HG03558 (cell line): ENCODE results near the gene PDRG1.

Experiments
- ATAC-seq: cut with Tn5 transposase; IDR thresholded peaks from one replicate; pipeline ENCODE4 v1.9.1; 2021; ENCODE audit warnings: moderate number of reproducible peaks; ENCODE audit not compliant: unreplicated experiment; ENCODE audit errors: extremely low read depth

Gene PDRG1

DNA sequence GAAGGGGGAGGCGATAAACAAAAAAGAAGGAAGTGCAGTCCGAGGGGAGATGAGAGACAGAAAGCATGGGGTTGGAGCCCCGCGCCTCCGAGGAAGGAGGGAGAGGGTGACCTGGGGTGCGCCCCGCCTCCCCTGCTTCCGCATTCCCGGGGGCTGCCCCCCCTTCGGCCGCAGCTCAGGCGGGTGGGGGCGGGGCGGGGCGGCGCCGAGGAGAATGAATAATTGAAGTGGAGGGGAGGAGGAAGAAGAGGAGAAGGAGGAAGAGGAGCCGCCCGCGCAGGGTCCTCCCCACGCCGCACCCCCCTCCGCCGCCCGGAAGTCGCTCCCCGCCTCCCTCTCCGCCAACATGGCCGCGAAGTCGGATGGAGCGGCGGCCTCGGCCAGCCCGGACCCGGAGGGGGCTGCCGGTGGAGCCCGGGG, 16.0 kb upstream of the PDRG1 start, which contains the start of gene XKR7:
Gene XKR7, plus strand, starts transcription at position 322 of the 420 bp plus-strand sequence. Its CDS starts 25 bp downstream, at position 347.
- ATAC-seq: no peak

DNA sequence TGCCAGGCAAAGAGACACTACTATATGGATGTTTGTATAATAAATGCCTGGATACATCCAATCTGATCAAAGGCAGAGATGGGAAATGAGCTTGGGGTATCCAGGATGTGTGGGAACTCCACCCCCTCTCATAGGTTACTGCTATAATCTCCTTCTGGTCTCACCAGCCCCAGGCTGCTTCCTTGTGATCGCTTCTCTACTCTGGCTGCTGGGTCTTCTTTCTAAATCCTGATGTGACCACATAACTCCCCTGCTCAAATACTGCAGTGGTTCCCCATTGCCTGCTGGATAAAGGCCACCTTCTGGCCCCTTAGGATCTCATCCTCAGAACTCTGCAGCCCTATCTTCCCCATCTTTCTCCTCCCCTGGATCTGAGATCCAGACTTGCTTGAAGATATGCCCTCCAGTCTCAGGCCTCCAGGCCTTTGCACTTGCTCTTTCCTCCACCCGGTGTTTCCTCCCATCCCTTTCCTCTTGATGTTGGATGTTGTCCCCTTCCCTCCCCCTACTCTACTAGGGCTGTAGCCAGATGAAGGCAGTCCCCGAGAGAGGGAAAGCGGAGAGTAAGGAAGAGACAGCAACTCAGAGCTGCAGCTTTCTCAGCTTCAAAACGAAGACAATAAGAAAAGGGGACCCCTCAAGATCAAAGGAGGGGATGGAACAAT, 15.3 kb upstream of the PDRG1 start:
- no peak for ATAC-seq

DNA sequence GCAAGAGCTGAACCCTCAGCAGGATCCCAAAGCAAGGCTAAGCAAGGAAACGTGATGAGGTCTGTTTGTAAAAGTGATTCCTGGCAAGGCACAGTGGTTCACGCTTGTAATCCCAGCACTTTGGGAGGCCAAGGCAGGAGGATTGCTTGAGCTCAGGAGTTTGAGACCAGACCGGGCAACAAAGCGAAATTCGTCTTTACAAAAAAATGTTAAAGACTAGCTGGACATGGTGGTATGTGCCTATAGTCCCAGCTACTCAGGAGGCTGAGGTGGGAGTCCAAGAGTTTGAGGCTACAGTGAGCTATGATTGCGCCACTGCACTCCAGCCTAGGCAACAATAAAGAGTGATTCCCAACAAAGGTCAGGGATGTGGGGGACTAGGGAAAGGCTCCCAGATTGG, 12.0 kb upstream of the PDRG1 start:
- ATAC-seq: no peak

DNA sequence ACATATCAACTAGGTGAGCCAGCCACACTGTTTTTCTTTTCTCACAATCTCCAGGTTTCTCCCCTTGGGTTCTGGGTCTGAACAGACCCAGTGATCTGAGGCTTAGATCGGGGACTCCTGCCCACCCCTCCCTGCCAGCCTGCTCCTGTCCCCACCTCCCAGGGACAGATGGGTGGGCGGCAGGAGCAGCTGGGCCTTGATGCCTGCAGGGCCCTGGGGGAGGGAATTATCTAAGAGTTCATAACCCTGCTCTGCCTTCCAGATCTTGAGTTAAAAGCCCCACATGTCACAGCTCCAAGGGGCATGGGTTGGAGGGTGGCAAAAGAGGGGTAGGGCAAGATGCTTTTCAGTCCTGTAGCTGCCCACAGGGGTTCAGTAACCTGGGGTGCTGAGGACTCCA, 10.9 kb upstream of the PDRG1 start:
- ATAC-seq: no peak

DNA sequence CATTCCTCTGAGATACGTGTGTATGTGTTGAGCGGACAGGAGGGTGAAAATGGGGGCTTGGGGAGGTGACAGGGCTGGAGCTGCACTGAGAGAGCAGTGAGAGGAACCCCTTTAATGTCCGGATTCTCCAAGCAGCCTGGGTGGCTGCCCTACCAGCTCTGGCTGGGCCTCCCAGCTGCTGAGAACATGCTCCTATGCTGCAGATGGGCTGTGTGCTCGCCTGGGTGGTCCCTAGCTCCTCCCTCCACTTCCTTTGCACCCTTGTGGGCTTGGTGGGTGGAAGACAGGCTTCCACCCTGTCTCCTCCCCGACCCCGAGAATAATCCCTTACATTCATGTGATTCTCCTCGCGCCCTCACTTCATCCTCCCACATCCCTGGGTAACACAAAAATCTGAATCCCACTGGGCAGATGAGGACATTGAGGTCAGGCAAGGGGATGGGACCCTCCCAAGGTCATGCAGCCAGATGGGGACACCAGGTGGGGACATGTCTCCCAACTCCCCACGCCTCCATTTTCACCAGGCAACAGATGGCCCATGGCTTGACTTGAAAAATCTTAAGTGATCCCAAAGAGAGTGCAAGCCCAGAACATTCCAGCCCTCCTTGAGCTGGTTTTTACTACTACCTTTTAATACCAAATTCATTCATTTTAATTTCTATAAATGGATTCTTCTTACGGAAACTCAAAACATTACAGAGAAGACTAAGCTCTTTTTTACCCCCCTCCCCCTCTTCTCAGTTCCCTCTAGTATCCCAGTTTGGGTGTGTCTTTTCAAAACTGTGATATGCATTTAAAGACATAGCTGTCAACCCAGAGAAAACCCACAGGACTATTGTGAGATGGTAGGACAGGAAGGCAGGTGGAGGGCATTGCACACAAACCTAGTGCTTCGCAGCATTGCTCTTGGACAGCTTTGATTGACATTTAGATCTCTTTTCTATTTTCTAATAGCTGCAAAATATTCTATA, 5.0 kb upstream of the PDRG1 start:
- no peak for ATAC-seq

DNA sequence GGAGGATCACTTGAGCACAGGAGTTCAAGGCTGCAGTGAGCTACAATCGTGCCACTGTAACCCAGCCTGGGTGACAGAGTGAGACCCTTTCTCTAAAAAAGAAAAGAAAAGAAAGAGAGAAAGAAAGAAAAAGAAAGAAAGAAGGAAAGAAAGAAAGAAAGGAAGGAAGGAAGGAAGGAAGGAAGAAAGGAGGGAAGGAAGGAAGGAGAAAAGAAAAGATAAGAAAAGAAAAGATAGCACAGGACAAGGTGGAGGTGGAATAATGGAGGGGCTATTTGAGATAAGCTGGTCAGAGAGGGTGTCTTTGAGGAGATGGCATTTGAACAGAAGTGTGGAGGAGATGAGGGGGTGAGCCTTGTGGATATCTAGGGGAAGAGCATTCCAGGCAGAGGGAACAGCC, 2.7 kb upstream of the PDRG1 start:
- ATAC-seq: no peak

DNA sequence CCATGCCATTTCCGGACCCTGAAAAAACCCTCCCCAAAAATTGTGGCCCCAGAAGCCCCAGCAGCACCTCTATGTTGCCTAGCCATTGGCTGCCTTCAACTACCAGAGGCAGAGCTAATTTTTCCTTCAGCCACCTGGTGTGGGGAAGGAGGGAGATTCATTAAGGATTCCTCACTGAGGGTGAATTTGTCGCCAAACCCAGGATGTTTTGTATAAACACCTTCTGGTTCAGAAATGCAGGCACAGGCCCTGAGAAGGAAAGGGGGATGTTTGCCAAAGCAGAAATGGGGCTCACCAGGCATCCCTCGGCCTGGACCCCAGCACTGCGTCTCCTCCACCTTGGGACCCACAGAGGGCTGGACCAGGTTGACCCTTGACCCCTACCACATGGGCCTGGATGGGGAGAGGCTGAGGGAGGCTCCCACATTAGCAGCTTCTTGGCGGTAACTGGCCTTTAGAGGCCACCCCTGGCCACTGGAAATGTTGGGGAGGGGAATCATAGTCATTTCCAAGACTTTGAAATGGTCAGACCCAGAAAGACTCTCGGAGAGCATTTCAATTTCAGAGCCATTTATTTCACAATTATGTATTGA, 1.8 kb upstream of the PDRG1 start:
- no peak for ATAC-seq

DNA sequence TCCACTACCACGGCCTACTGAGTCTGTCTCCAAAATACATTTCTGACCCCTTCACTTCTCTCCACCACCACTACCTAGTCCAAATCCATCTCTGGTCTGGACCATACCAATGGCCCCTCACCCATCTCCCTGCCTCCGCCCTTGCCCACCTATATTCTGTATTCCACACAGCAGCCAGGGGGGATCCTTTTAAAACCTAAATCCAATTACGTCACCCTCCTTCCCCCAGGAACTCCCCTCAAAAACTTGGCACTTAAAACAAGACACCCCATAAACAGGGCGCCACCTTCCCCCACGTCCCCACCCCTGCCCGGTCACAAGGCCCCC, 680 bp downstream of the PDRG1 start:
- no peak for ATAC-seq

DNA sequence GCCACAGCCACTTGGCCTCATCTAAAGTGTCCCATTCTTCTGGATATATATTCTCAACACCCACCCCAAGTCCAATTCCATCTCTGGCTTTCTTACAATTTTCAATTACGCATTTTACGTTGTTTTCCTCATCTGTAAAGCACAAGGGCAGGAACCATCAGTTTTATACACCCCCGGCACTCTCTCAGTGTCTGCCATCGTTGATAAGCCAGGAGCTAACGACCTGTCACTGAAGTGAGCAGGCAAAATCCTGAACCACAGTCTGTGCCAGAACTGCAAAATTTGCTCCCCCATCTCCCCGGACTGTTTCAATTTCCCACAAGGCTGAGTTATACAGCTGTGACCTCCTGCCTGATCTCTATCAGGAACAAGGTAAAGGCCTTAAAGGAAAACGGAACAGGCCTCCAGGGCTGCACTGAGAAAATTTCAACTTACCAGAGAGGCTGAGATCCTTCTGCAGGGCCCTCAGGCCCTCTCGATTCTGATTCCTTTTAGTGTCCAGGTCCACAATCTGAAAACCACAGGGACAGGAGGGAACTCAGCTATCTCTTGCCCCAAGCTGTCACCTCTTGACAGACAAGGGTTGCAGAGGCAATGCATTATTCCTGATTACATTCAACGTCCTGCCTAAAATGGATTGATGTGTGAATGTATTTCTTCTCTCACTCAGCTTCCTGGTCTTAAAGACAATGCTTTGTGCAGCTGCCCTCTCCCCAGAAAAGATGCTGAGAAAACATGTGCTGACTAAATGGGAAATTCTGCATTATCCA, 1.8 kb downstream of the PDRG1 start:
- no peak for ATAC-seq

DNA sequence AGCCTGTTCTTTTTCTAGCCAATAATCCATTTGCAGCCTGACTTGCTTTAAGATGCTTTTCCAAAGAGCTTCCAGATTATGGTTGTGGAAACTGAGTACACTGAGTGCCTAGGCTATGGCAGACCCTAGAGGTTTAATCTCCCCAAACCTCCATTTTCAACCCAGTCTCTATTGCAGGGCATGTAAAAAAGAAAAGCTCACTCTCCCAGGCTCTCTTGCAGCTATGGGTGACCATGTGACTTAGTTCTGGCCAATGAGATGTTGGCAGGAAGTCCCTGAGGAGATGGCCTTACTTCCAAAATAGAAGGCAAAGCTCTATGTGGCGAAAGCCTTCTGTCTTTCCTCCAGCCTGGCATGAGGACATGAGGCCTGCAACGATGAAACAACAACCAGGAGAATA, 3.8 kb downstream of the PDRG1 start:
- ATAC-seq: no peak

DNA sequence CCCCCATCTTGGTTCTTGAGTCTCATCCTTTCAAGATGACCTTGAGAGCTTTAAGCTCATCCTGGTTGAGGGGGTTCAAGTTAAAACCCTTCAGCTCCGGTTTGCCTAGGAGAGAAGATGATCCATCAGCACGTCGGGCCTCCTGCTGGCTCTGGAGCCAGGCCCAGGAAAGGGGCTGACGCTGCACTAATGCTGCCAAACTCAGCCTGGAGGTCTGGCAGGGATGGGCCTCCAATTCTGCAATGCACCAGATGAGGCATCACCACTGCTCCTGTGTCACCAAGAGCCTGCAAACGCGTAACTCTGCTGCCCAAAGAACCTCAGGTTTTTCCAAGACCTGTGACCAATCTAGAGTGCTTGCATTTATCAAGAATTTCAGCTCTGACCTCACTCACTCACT, 6.1 kb downstream of the PDRG1 start:
- ATAC-seq: no peak

DNA sequence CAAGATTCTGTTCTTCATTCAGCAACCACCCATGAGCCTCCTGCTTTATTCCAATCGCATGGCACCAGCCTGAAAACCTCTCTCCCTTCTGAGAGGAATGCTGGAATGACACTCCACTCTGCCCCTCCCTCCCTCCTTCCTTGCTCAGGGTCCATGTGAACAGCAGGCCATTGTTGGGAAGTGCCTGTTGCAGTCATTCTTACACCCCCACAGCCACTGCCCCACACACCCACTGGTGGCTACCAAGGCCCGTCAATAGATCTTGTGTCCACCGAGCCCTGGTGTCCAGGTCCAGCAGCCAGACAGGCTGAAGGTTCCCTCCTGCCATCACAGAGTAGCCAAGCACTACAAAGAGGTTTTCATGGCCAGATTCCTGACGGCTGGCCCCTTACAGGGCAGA, 6.5 kb downstream of the PDRG1 start:
- no peak for ATAC-seq

DNA sequence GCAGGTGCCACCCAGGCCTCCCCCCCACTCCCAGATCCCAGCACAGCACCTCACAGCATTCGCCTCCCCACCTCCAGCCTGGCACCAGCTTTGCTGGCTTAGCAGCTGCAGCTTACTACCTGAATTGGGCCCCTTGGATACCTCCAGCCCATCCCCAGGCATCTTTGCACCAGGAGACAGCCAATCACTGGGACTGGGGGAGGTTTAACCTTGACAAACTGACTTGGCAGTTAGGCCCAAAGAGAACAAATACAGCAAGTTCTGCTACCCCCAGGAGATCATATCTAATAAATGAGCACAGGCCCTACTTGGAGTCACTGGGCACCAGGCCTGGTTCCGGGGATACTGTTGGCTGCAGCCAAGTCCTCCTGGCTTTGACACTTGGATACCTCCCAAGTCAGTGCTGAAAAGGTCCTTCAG, 8.8 kb downstream of the PDRG1 start:
- ATAC-seq: no peak

DNA sequence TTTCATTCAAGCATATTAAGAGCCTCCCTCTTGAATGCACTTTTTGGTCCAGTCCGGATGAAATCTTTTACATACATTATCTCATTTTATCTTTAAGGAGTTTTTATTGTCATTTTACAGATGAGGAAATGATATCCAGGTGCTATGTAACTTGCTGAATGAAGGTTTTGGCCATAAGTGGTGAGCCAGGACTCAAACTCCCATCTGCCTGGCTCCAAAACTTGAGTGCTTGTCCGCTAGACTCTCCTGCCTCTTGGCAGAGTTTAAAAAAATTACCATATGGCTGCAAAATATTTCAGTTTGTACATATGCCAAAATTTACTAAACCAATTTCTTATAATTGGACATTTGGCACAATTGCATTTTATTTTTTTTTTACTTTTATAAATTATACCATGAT, 12.2 kb downstream of the PDRG1 start:
- ATAC-seq: no peak

DNA sequence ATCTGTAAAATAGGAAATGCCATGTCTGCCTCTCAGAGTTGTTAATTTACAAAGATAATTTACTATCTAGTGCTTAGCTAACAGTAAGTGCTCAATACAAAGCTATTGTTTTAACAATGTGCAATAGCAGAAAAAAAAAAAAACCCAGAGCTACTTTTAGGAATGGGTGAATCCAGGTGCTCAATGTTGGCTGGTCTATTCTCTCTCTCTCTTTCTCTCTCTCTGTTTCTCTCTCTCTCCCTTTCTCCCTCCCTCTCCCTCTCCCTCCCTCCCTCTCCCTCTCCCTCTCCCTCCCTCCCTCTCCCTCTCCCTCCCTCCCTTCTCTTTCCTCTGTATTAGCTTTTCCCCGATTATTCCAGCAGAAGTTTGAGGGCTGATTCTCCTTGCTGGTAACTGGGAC, 14.0 kb downstream of the PDRG1 start:
- no peak for ATAC-seq

DNA sequence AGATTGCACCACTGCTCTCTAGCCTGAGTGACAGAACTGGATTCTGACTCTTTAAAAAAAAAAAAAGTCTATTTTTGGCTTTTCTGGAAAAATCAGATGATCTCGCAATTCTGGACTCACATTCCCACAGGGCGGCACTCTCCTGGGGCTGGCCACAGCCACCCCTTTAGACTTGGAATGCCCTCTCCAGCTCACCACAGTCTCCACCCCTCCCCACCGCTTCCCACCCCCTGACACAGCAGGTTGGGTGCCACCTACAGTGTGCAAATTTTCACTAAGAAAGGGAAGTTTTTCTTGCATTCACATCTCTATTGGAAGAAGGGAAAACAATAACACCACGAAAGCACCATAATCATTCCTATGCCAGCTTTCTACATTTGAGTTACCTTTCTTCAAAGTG, 15.4 kb downstream of the PDRG1 start:
- no peak for ATAC-seq

DNA sequence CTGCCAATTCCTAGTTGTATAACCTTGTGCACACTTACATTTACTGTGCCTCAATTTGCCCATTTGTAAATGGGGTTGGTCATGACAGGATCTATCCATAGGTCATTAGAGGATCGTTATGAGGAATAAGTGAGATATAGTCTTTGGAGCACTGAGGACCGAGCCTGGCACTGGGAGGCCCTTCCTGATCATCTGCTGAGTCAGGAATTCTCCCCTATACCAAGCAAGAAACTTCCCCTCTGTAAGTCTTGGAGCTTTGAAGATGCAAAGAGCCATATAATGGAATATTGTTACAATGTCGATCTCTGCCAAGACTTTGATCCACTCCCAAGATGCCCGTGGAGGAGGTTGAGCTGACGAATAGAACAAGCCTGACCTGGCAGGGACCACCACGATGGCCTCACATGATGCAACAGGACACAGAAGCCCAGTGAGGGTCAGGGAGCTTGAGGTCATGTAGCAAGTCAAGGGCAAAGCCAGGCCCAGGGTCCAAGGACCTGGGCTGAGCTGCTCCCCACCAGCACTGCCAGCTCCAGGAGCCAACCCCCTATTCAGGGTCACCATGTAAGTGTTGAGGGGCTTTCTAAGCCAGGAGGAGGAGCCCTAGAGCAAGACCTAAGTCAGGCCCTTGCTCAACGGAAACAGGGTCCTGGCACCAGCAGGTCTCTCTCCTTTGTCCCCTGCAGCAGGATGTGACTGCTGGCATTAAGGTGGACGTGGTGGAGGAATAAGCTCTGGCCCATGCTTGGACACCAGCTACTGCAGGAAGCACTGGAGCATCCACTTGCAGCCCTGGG, 16.7 kb downstream of the PDRG1 start:
- no peak for ATAC-seq

DNA sequence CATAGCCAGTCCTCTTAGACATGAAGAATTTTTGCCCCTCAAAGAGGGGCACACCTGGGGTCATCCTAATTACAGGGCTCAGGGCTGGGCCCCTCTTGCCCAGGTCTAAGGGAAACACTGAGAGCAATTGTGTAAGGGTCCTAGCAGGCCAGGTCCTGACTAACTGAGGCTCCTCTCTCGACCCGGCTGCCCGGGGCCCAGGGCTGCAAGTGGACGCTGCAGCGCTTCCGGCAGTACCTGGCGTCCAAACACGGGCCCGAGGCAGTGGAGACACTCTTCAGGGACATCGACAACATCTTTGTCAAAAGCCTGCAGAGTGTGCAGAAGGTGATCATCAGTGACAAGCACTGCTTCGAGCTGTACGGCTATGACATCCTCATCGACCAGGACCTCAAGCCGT, 17.4 kb downstream of the PDRG1 start:
- ATAC-seq: no peak

DNA sequence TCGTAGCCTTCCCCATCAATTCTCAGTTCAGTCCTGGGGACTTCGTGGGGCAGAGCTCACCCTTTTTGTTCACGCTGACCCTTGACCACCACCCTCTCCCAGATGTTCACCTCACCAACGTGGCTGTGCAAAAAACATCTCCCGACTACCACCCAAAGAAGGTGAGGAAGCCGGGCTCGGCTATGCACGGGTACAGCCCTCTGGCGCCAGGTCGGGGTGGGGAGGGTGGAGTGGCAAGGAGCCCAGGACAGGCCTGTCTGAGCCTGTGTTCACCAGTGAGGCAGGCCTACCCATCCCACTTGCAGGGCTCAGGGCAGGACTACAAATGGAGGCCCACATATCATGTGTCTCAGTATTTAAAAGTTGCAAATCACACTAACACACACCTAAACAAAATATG, 18.1 kb downstream of the PDRG1 start:
- ATAC-seq: no peak

DNA sequence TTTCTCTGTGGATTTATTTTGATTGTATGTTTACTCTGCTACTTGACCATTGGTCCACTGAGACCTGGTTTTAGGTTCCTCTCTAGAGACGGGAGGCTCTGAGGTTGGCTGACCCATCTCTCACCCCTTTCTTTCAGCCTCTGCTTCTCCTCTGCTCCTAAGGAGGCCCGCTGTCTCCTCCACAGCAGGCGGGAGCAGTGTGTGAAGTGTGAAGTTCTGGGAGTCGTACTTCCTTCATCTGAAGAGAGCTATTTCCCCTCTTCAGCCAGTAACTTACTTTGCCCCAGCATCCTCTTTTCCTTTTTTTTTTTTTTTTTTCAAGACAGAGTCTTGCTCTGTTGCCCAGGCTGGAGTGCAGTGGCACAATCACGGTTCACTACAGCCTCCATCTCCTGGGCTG, 21.1 kb downstream of the PDRG1 start:
- ATAC-seq: no peak
